Vagina (tissue), 2 donors: ENCODE results near the gene CLIC5.

Experiments used
- POLR2A ChIP-seq, 2 donors: fragments of 450-650 bp; IDR thresholded peaks; one replicate each; pipeline ENCODE4 v1.6.1; 2017; ENCODE audit warnings: antibody characterized with exemption in 2 of 2, mild to moderate bottlenecking in 2 of 2, moderate library complexity in 2 of 2
- POLR2AphosphoS5 ChIP-seq, 2 donors: sonication (generic); formaldehyde crosslinking; IDR thresholded peaks; one replicate each; pipeline ENCODE4 v1.9.0; 2017; ENCODE audit warnings: antibody characterized with exemption in 2 of 2, mild to moderate bottlenecking in 2 of 2, low read depth in 1 of 2; ENCODE audit not compliant: insufficient read depth in 1 of 2
- TF ChIP-seq, protein P1 (sequence below), 3 experiments: fragments of 450-650 bp in 2 of 3; fragments of 200-600 bp in 1 of 3; sonication (generic) in 1 of 3; IDR thresholded peaks; one replicate each; pipeline ENCODE4 v1.5.1; 2017 to 2019; ENCODE audit warnings: antibody characterized with exemption in 3 of 3, mild to moderate bottlenecking in 2 of 3, moderate library complexity in 2 of 3

DNA sequence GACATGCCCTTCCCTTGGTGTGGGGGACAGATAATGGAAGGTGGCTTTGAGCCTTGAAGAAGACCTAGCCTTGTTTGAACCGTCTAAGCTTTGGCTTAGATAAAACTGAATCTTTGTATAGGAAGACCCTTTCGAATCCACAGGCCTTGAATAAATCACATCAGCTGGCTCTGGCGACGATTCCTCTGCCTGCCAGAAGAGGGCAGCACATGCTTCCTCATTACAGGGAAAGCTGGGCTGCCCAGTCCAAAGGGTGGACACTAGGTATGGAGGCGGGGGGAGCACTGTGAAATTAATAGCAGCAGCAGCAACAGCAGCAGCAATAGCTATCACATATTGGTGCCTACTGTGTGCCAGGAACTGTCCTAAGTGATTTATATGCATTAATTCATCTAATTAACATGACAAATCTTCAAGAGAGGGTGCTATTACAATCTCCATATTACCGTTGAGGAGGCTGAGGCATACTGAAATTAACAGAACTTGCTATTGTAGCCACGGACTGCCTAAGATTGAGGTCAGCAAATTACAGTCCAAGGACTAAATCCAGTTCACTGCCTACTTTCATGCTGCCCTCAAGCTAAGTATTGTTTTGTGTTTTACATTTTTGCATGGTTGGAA lies 85.1 kb downstream of the CLIC5 start:
- TF ChIP-seq, protein P1, sequence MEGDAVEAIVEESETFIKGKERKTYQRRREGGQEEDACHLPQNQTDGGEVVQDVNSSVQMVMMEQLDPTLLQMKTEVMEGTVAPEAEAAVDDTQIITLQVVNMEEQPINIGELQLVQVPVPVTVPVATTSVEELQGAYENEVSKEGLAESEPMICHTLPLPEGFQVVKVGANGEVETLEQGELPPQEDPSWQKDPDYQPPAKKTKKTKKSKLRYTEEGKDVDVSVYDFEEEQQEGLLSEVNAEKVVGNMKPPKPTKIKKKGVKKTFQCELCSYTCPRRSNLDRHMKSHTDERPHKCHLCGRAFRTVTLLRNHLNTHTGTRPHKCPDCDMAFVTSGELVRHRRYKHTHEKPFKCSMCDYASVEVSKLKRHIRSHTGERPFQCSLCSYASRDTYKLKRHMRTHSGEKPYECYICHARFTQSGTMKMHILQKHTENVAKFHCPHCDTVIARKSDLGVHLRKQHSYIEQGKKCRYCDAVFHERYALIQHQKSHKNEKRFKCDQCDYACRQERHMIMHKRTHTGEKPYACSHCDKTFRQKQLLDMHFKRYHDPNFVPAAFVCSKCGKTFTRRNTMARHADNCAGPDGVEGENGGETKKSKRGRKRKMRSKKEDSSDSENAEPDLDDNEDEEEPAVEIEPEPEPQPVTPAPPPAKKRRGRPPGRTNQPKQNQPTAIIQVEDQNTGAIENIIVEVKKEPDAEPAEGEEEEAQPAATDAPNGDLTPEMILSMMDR (IDR thresholded peaks at IDR 0.05), result peak; percentile 82 to 86 (median 84)
- no peak for TF ChIP-seq POLR2A (IDR thresholded peaks at IDR 0.05)
- TF ChIP-seq POLR2AphosphoS5 (IDR thresholded peaks at IDR 0.05; ENCODE audit: insufficient read depth in 1 of 2, low read depth in 1 of 2), result no peak
